H1 (cell line): ENCODE data around the gene S100A14. TPM values are rescaled to one million over a fixed set of nuclear protein-coding genes. Genes with fewer than 3 reads are reported as not detected.

Source experiments
- CTCF ChIA-PET: fragments of 300-600 bp; sonication (Branson Sonifier 250); formaldehyde crosslinking; loops from one replicate; lab custom pipeline; 2021; ENCODE audit not compliant: partially characterized antibody; lab: Charles Lee
- POLR2A ChIA-PET: fragments of 300-600 bp; sonication (Branson Sonifier 250); formaldehyde crosslinking; loops from one replicate; lab custom pipeline; 2021; ENCODE audit warnings: inconsistent platforms; ENCODE audit not compliant: partially characterized antibody; lab: Charles Lee
- DNase-seq, 2 experiments: peaks; one replicate each; pipeline versions ENCODE4 v3.0.0 to v3.0.0-alpha.2; 2010 to 2022; ENCODE audit warnings: low spot score in 2 of 2, low read depth in 1 of 2, mixed read lengths in 1 of 2
- FAIRE-seq: peaks from 2 replicates; lab custom pipeline; 2011; peaks lifted over from hg19 to GRCh38; lab: Jason Lieb, UNC
- H2AFZ ChIP-seq: 2 replicates; pipeline ENCODE4 v1.8.1; 2012; ENCODE audit warnings: low read length, inconsistent platforms
- H2AK5ac ChIP-seq: 2 replicates; pipeline ENCODE4 v1.6.1; 2013; ENCODE audit warnings: low read depth, low read length
- H2BK120ac ChIP-seq: replicated peaks from 2 replicates; pipeline ENCODE3; 2013; ENCODE audit warnings: low read depth, low read length, inconsistent platforms
- H2BK12ac ChIP-seq: 2 replicates; pipeline ENCODE4 v1.6.1; 2013; ENCODE audit warnings: low read depth, low read length
- H2BK15ac ChIP-seq: 2 replicates; pipeline ENCODE4 v1.6.1; 2013; ENCODE audit warnings: low read length
- H2BK20ac ChIP-seq: 2 replicates; pipeline ENCODE4 v1.6.1; 2013; ENCODE audit warnings: low read length
- H2BK5ac ChIP-seq: 2 replicates; pipeline ENCODE4 v1.6.1; 2013; ENCODE audit warnings: low read depth, low read length
- H3K14ac ChIP-seq: 2 replicates; pipeline ENCODE4 v1.6.1; 2013; ENCODE audit warnings: inconsistent platforms; ENCODE audit not compliant: insufficient read length
- H3K18ac ChIP-seq: 2 replicates; pipeline ENCODE4 v1.6.1; 2013; ENCODE audit warnings: low read length; ENCODE audit errors: extremely low read depth
- H3K23ac ChIP-seq: 2 replicates; pipeline ENCODE4 v1.6.1; 2013; ENCODE audit warnings: inconsistent platforms; ENCODE audit not compliant: insufficient read length
- H3K23me2 ChIP-seq: 2 replicates; pipeline ENCODE4 v1.6.1; 2013; ENCODE audit warnings: low read depth, low read length
- H3K27ac ChIP-seq: 2 replicates; pipeline ENCODE4 v1.6.1; 2011; ENCODE audit warnings: low read depth, low read length, inconsistent platforms
- H3K27me3 ChIP-seq, 4 experiments: replicated peaks in 1 of 4; 1 replicate in 1 of 4; 2 replicates in 3 of 4; pipeline versions ENCODE4 v1.6.1 to v1.8.1; 2011 to 2013; ENCODE audit warnings: low read length in 3 of 4, mild to moderate bottlenecking in 3 of 4, inconsistent platforms in 2 of 4, mixed read lengths in 2 of 4, moderate library complexity in 1 of 4; ENCODE audit not compliant: control insufficient read depth in 3 of 4, insufficient read depth in 3 of 4; ENCODE audit errors: extremely low read depth in 1 of 4
- H3K36me3 ChIP-seq, 4 experiments: 2 replicates each; pipeline versions ENCODE4 v1.6.1 to v1.8.1; 2011 to 2013; ENCODE audit warnings: mild to moderate bottlenecking in 4 of 4, low read length in 3 of 4, moderate library complexity in 2 of 4, control low read depth in 1 of 4, inconsistent platforms in 1 of 4; ENCODE audit not compliant: insufficient read depth in 4 of 4, control insufficient read depth in 2 of 4
- H3K4ac ChIP-seq: replicated peaks from 2 replicates; pipeline ENCODE3; 2013; ENCODE audit warnings: low read length, low read depth, mixed read lengths, inconsistent platforms; ENCODE audit not compliant: insufficient read length
- H3K4me1 ChIP-seq, 4 experiments: replicated peaks in 1 of 4; 1 replicate in 1 of 4; 2 replicates in 3 of 4; pipeline versions ENCODE4 v1.6.1 to v1.8.1; 2011 to 2013; ENCODE audit warnings: low read length in 3 of 4, inconsistent platforms in 2 of 4, mixed read lengths in 1 of 4; ENCODE audit not compliant: insufficient read depth in 4 of 4, control insufficient read depth in 3 of 4
- H3K4me2 ChIP-seq, 2 experiments: 2 replicates each; pipeline versions ENCODE4 v1.6.1 to v1.8.1; 2011 to 2013; ENCODE audit warnings: low read depth in 2 of 2, low read length in 2 of 2, control low read depth in 1 of 2, inconsistent platforms in 1 of 2, mild to moderate bottlenecking in 1 of 2; ENCODE audit not compliant: insufficient read depth in 1 of 2
- H3K4me3 ChIP-seq, 4 experiments: fragments of 200-600, 300-600 bp in 1 of 4; sonication (generic), shearing (Covaris generic), sonication (Bioruptor Twin) in 1 of 4; 2 replicates each; pipeline versions ENCODE4 v1.5.1 to v1.8.1; 2011 to 2016; ENCODE audit warnings: low read length in 4 of 4, low read depth in 3 of 4, control low read depth in 2 of 4, inconsistent platforms in 2 of 4, mild to moderate bottlenecking in 2 of 4, mixed read lengths in 1 of 4, moderate library complexity in 1 of 4; ENCODE audit not compliant: insufficient read depth in 2 of 4; ENCODE audit errors: extremely low read depth in 1 of 4
- H3K56ac ChIP-seq: replicated peaks from 2 replicates; pipeline ENCODE3; 2013; ENCODE audit warnings: low read depth, mild to moderate bottlenecking, mixed read lengths, low read length, inconsistent platforms; ENCODE audit not compliant: insufficient read length
- H3K79me1 ChIP-seq: 2 replicates; pipeline ENCODE4 v1.6.1; 2013; ENCODE audit warnings: low read depth, low read length, control low read depth
- H3K79me2 ChIP-seq, 2 experiments: 2 replicates each; pipeline versions ENCODE4 v1.6.1 to v1.8.1; 2012 to 2013; ENCODE audit warnings: low read length in 2 of 2, mild to moderate bottlenecking in 2 of 2, inconsistent platforms in 1 of 2; ENCODE audit not compliant: insufficient read depth in 2 of 2, control insufficient read depth in 1 of 2
- H3K9ac ChIP-seq, 4 experiments: replicated peaks in 1 of 4; 1 replicate in 1 of 4; 2 replicates in 3 of 4; pipeline versions ENCODE4 v1.6.1 to v1.8.1; 2011 to 2013; ENCODE audit warnings: low read depth in 3 of 4, low read length in 3 of 4, control low read depth in 2 of 4, mild to moderate bottlenecking in 2 of 4, moderate library complexity in 2 of 4, inconsistent platforms in 1 of 4; ENCODE audit errors: extremely low read depth in 1 of 4
- H3K9me3 ChIP-seq, 2 experiments: 2 replicates each; pipeline versions ENCODE4 v1.6.1 to v1.8.1; 2012 to 2013; ENCODE audit warnings: mild to moderate bottlenecking in 2 of 2, moderate library complexity in 2 of 2, control low read depth in 1 of 2, inconsistent platforms in 1 of 2, low read depth in 1 of 2, low read length in 1 of 2, mixed read lengths in 1 of 2; ENCODE audit not compliant: insufficient read depth in 2 of 2
- H4K20me1 ChIP-seq, 2 experiments: replicated peaks in 1 of 2; 2 replicates each; pipeline versions ENCODE3 to v1.8.1; 2011 to 2013; ENCODE audit warnings: inconsistent platforms in 2 of 2, low read length in 2 of 2, mild to moderate bottlenecking in 1 of 2; ENCODE audit not compliant: insufficient read depth in 2 of 2, control insufficient read depth in 1 of 2
- H4K5ac ChIP-seq: 2 replicates; pipeline ENCODE4 v1.6.1; 2013; ENCODE audit warnings: low read length, low read depth, mixed read lengths, inconsistent platforms; ENCODE audit not compliant: insufficient read length
- H4K8ac ChIP-seq: 2 replicates; pipeline ENCODE4 v1.8.0; 2013; ENCODE audit warnings: mild to moderate bottlenecking, moderate library complexity, low read length, inconsistent platforms; ENCODE audit not compliant: insufficient read depth; ENCODE audit errors: extremely low read depth
- H4K91ac ChIP-seq: replicated peaks from 2 replicates; pipeline ENCODE3; 2013; ENCODE audit warnings: low read length, mixed read lengths, inconsistent platforms; ENCODE audit not compliant: insufficient read length
- CBX8 ChIP-seq: fragments of 300-800, 300-1000 bp; sonication (generic); IDR thresholded peaks from 2 replicates; pipeline ENCODE4 v1.7.1; 2016; ENCODE audit warnings: low read depth, low read length, borderline replicate concordance
- CHD2 ChIP-seq: IDR thresholded peaks from 2 replicates; pipeline ENCODE4 v1.6.1; 2012; ENCODE audit warnings: low read length, improper control_type of control experiment
- POLR2AphosphoS5 ChIP-seq: IDR thresholded peaks from 2 replicates; pipeline ENCODE4 v1.6.1; 2011; ENCODE audit warnings: low read depth, low read length
- SIN3A ChIP-seq, 2 experiments: IDR thresholded peaks in 1 of 2; conservative IDR thresholded peaks in 1 of 2; 2 replicates each; pipeline ENCODE4 v1.6.1; 2011 to 2012; ENCODE audit warnings: low read length in 2 of 2, improper control_type of control experiment in 1 of 2, low read depth in 1 of 2, mild to moderate bottlenecking in 1 of 2
- WGBS, 2 experiments: shearing (Covaris generic) in 1 of 2; methylation state at CpG; one replicate each; pipeline versions ENCODE4 v1.1.6 to v1.1.7; 2013 to 2015; ENCODE audit warnings: low lambda C conversion rate in 2 of 2, mixed read lengths in 2 of 2, inconsistent platforms in 1 of 2, low coverage in 1 of 2, missing lambda C conversion rate in 1 of 2; ENCODE audit not compliant: insufficient replicate concordance in 2 of 2, insufficient coverage in 1 of 2, insufficient read length in 1 of 2; ENCODE audit errors: extremely low coverage in 1 of 2, missing lambda C conversion rate in 1 of 2; 5-methylcytosine and 5-hydroxymethylcytosine counted together
- polyA plus RNA-seq, 7 experiments: library from polyadenylated mRNA; depleted of rRNA in 3 of 7; stranded (reverse) in 5 of 7; unstranded in 2 of 7; fragments of >200 nt in 5 of 7; fragments of 200-250 nt in 2 of 7; gene quantifications; 1 replicate in 5 of 7; 2 replicates in 1 of 7; 4 replicates in 1 of 7; pipeline versions ENCODE4 v1.2.1 to v1.2.3, GENCODE V29; 2011 to 2013; ENCODE audit warnings: missing spikeins in 2 of 7, mixed read lengths in 2 of 7
- total RNA-seq: library from RNA; stranded (reverse); fragmentation: NEBNext Ultra II Directional; extraction: Animal tissue kit (Norgen Biotek cat#: 25700); gene quantifications from 2 replicates; pipeline ENCODE4 v1.2.1, GENCODE V29; 2021

S100A14 gene
- total and polyA plus RNA-seq, 2 of the 8 experiments (the other 6 are each of a cell fraction or from before 2014, with no cell fraction given) = 1.4 to 5.3 TPM

DNA sequence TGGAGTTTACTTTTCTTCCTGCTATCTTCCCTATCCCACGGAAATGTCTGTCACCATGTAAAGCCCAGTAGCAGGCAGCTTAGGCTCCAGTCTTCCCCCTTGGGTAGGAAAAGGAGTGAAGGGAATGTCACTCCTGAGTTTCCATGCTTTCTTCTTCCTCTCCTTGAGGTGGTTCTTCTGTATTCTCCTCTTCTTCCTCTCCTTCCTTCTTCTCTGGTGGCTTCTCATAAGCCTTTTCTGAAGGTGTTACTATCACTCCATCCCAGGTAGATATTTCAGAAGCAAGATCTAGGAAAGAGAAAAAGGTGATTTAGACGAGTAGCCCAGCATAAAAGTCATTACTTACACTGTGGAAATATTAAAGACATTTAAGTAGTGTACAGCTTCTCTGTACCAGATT lies 46.1 kb upstream of the S100A14 start:
- Histone ChIP-seq H2BK15ac (no peak overlapping the region), H2BK120ac (no peak overlapping the region), H3K56ac (no peak overlapping the region), H3K4me3 (no peak overlapping the region), H3K79me1 (peaks cover 5% of the 10 kb centered on the region; the same call in 1 of the 2 replicates), H2BK5ac (no peak overlapping the region), H3K4me1 (peaks cover 0 to 4% (median 2%) of the 10 kb centered on the region in 4 experiments; a peak in 2 of 7 replicates), H4K8ac (no peak overlapping the region), H3K23me2 (no peaks in the 10 kb centered on the region), H2AK5ac (no peak overlapping the region), H3K9ac (no peak overlapping the region), H2AFZ (no peak overlapping the region), H4K5ac (no peak overlapping the region), H3K9me3 (no peaks in the 10 kb centered on the region), H3K4me2 (no peak overlapping the region), H2BK20ac (no peak overlapping the region), H3K27me3 (no peaks in the 10 kb centered on the region), H3K23ac (no peak overlapping the region), H4K20me1 (peaks cover 0 to 10% of the 10 kb centered on the region in 2 experiments), H3K4ac (no peak overlapping the region), H3K14ac (no peak overlapping the region), H3K79me2 (peaks cover 0 to 11% of the 10 kb centered on the region in 2 experiments; a peak in 2 of 4 replicates), H3K36me3 (peaks cover 53 to 69% (median 64%) of the 10 kb centered on the region in 4 experiments), H2BK12ac (no peak overlapping the region), H4K91ac (no peak overlapping the region), H3K18ac (no peak overlapping the region), H3K27ac (no peak overlapping the region)
- POLR2A ChIA-PET = interaction anchor here (0.8 to 19.8 kb wide), 15 partner anchors 8 to 307 kb away, joined by 3 to 343 read pairs (median 4); partner anchors contain the start of genes CHTOP, CREB3L4, ILF2 and NPR1
- TF ChIP-seq POLR2AphosphoS5 = 0 out of 2 replicates have a peak, but pooled peaks have one; percentile 15
- no peak for TF ChIP-seq CHD2
- TF ChIP-seq CBX8 = no peak
- 0 out of 4 replicates have a peak, but pooled peaks of 1 of the 2 experiments have one; percentile 31 for TF ChIP-seq SIN3A (conservative IDR thresholded peaks at IDR 0.05 in 1 of 2, IDR thresholded peaks at IDR 0.05 in 1 of 2; ENCODE audit: low read depth in 1 of 2, low read length in 2 of 2)
- CTCF ChIA-PET = interaction anchor here (1.3 to 1.4 kb wide), 4 partner anchors 14 to 309 kb away, joined by 3 read pairs; no protein-coding TSS in a partner anchor
- DNase-seq (no peak), FAIRE-seq (no peak)
- 87% methylated on average over 2 of the region's 2 CpGs; no CpG with 5 or more reads in 1 of the 2 experiments for WGBS, 2 experiments
